BJ (cell line): ENCODE data around the gene UBA1. TPM values are rescaled to one million over a fixed set of nuclear protein-coding genes. Genes with fewer than 3 reads are reported as not detected.
A peak's percentile ranks its signal among the peaks of the same experiment; 100 is the strongest.

ENCODE experiments used
- CTCF ChIA-PET: fragments of 350-600 bp; formaldehyde crosslinking; extraction: SDS; loops from one replicate; lab custom pipeline; 2021; ENCODE audit warnings: antibody characterized with exemption, inconsistent platforms; lab: Yijun Ruan, JAX
- POLR2A ChIA-PET: fragments of 300-600 bp; sonication (Branson Sonifier 250); formaldehyde crosslinking; extraction: SDS; loops from one replicate; lab custom pipeline; 2021; ENCODE audit warnings: antibody characterized with exemption; lab: Charles Lee
- DNase-seq: peaks from one replicate; pipeline ENCODE4 v3.0.0-alpha.2; 2011; ENCODE audit warnings: low read depth
- H3K27me3 ChIP-seq: 2 replicates; pipeline ENCODE4 v1.6.0; 2011; ENCODE audit warnings: low read length; ENCODE audit not compliant: control insufficient read depth, insufficient read depth
- H3K36me3 ChIP-seq: 2 replicates; pipeline ENCODE4 v1.5.1; 2011; ENCODE audit warnings: low read length; ENCODE audit not compliant: control insufficient read depth, insufficient read depth
- H3K4me3 ChIP-seq: 2 replicates; pipeline ENCODE4 v1.5.1; 2011; ENCODE audit warnings: low read depth, mild to moderate bottlenecking, control low read depth, low read length
- CTCF ChIP-seq: IDR thresholded peaks from 2 replicates; pipeline ENCODE4 v1.5.1; 2011; ENCODE audit warnings: low read depth, mild to moderate bottlenecking, control low read depth, inconsistent platforms, low read length, moderate library complexity; ENCODE audit not compliant: insufficient read depth
- polyA plus RNA-seq: library from polyadenylated mRNA; depleted of rRNA; stranded (reverse); fragments of >200 nt; gene quantifications from 2 replicates; pipeline ENCODE4 v1.2.3, GENCODE V29; 2011

Gene UBA1
- polyA plus RNA-seq, 1 experiment = 296 TPM

GRCh38 chrX:47232197-47232802 lies 38.7 kb downstream of the UBA1 start:
- DNase-seq = no peak
- Histone ChIP-seq H3K27me3 (no peaks in the 10 kb centered on the region), H3K36me3 (peaks cover 4% of the 10 kb centered on the region), H3K4me3 (peak overlapping the region; percentile 68)
- TF ChIP-seq CTCF = no peak
- ChIA-PET POLR2A (no interaction called here), CTCF (no interaction called here)

GRCh38 chrX:47232803-47233332 lies 39.2 kb downstream of the UBA1 start, which contains the start of gene USP11:
Gene USP11 (plus strand): TSS chrX:47233009. CDS start chrX:47233044, 35 bp downstream.
- Histone ChIP-seq H3K27me3 (no peaks in the 10 kb centered on the region), H3K36me3 (peaks cover 4% of the 10 kb centered on the region), H3K4me3 (peak within 1 kb of the TSS; percentile 68)
- no peak for DNase-seq
- TF ChIP-seq CTCF = no peak
- ChIA-PET POLR2A (interaction anchor here (0.6 kb wide), 1 partner anchor 581 kb away, joined by 5 read pairs; no protein-coding TSS in a partner anchor), CTCF (no interaction called here)

- no peaks in the 10 kb centered on the region for H3K27me3 ChIP-seq
- peak overlapping the region; percentile 68 for H3K4me3 ChIP-seq
- POLR2A ChIA-PET = interaction anchor here (0.6 kb wide), 1 partner anchor 582 kb away, joined by 5 read pairs; no protein-coding TSS in a partner anchor
- TF ChIP-seq CTCF = no peak
- CTCF ChIA-PET = interaction anchor here (0.6 to 0.7 kb wide), 2 partner anchors 78 to 156 kb away, joined by 3 read pairs; no protein-coding TSS in a partner anchor
- H3K36me3 ChIP-seq = peaks cover 1% of the 10 kb centered on the region; the same call in 1 of the 2 replicates
- DNase-seq = peak; percentile 78
Measured at GRCh38 chrX:47233333-47234113, 39.9 kb downstream of the UBA1 start.

GRCh38 chrX:47234583-47234982 lies 41.0 kb downstream of the UBA1 start:
- ChIA-PET POLR2A (no interaction called here), CTCF (interaction anchor here (0.8 kb wide), 1 partner anchor 78 kb away, joined by 3 read pairs; no protein-coding TSS in a partner anchor)
- no peak for TF ChIP-seq CTCF
- no peaks in the 10 kb centered on the region for H3K36me3 ChIP-seq
- DNase-seq = no peak
- peak overlapping the region; percentile 68 for H3K4me3 ChIP-seq
- no peaks in the 10 kb centered on the region for H3K27me3 ChIP-seq

GRCh38 chrX:47235691-47236103 lies 42.1 kb downstream of the UBA1 start:
- TF ChIP-seq CTCF = no peak
- Histone ChIP-seq H3K36me3 (peaks cover 4% of the 10 kb centered on the region), H3K27me3 (no peaks in the 10 kb centered on the region), H3K4me3 (no peak overlapping the region)
- DNase-seq = no peak
- ChIA-PET POLR2A (no interaction called here), CTCF (interaction anchor here (0.8 kb wide), 1 partner anchor 76 kb away, joined by 3 read pairs; no protein-coding TSS in a partner anchor)
